Hippocampal formation (tissue), 2 donors: ENCODE measurements around the gene CRADD.
A peak's percentile ranks its signal among the peaks of the same experiment; 100 is the strongest.
"Not testable (repeated sequence)": the region's sequence is repeated elsewhere in the genome, so short reads cannot be mapped to it uniquely, and the experiment has no call there.

Source experiments
- DNase-seq, 2 donors: peaks; one replicate each; lab custom pipeline; 2025; lab: John Stamatoyannopoulos, UW

Gene CRADD

GRCh38 chr12:93896952-93897351, 219.8 kb downstream of the CRADD start:
- DNase-seq: no peak

- DNase-seq: no peak
Measured at GRCh38 chr12:93901739-93902138, 224.6 kb downstream of the CRADD start.

- no peak for DNase-seq
Measured at GRCh38 chr12:93902192-93902591, 225.0 kb downstream of the CRADD start.

GRCh38 chr12:93902736-93903562, 225.8 kb downstream of the CRADD start:
- DNase-seq: no peak

- DNase-seq: no peak
Measured at GRCh38 chr12:93904124-93904523, 226.9 kb downstream of the CRADD start.

- no peak for DNase-seq
Measured at GRCh38 chr12:93908264-93908663, 231.1 kb downstream of the CRADD start.

GRCh38 chr12:93908846-93909567, 231.8 kb downstream of the CRADD start:
- peak in 1 of 2 donors; percentile 25 for DNase-seq

GRCh38 chr12:93911396-93911795, 234.2 kb downstream of the CRADD start:
- no peak for DNase-seq

- no peak for DNase-seq
Measured at GRCh38 chr12:93912086-93912733, 235.0 kb downstream of the CRADD start.

GRCh38 chr12:93913845-93914244, 236.7 kb downstream of the CRADD start:
- DNase-seq: no peak

- no peak for DNase-seq
Measured at GRCh38 chr12:93914281-93914680, 237.1 kb downstream of the CRADD start.

GRCh38 chr12:93915411-93915810, 238.2 kb downstream of the CRADD start:
- DNase-seq: no peak

- DNase-seq: no peak
Measured at GRCh38 chr12:93916402-93916801, 239.2 kb downstream of the CRADD start.

GRCh38 chr12:93918262-93918661, 241.1 kb downstream of the CRADD start:
- no peak for DNase-seq

GRCh38 chr12:93918900-93919299, 241.7 kb downstream of the CRADD start:
- DNase-seq: no peak

GRCh38 chr12:93921521-93921920, 244.3 kb downstream of the CRADD start:
- no peak for DNase-seq

- DNase-seq: no peak
Measured at GRCh38 chr12:93922583-93923006, 245.4 kb downstream of the CRADD start.

- DNase-seq: no peak
Measured at GRCh38 chr12:93924367-93924766, 247.2 kb downstream of the CRADD start.

- DNase-seq: no peak
Measured at GRCh38 chr12:93925585-93926205, 248.5 kb downstream of the CRADD start.

GRCh38 chr12:93926237-93926636, 249.1 kb downstream of the CRADD start:
- no peak for DNase-seq

GRCh38 chr12:93929081-93929480, 251.9 kb downstream of the CRADD start:
- not testable (repeated sequence) for DNase-seq

- DNase-seq: no peak
Measured at GRCh38 chr12:93937812-93938211, 260.6 kb downstream of the CRADD start.
